NOMO-1 treated with DMSO at 0.1 percent for 48 hours (cell line): Measurements from ENCODE around the gene XYLT2.
A peak's percentile ranks its signal among the peaks of the same experiment; 100 is the strongest.
"Not testable (repeated sequence)": the region's sequence is repeated elsewhere in the genome, so short reads cannot be mapped to it uniquely, and the experiment has no call there.

ENCODE experiments used
- DNase-seq: peaks from one replicate; lab custom pipeline; 2025; ENCODE audit not compliant: unreplicated experiment; lab: John Stamatoyannopoulos, UW

XYLT2 gene

GRCh38 chr17:50389534-50389933, 43.6 kb downstream of the XYLT2 start:
- DNase-seq: no peak

GRCh38 chr17:50392621-50393020, 46.7 kb downstream of the XYLT2 start:
- no peak for DNase-seq

GRCh38 chr17:50393700-50394099, 47.8 kb downstream of the XYLT2 start:
- DNase-seq: no peak

GRCh38 chr17:50394711-50395110, 48.8 kb downstream of the XYLT2 start:
- DNase-seq: no peak

GRCh38 chr17:50396261-50397110, 50.6 kb downstream of the XYLT2 start:
- peak; percentile 54 for DNase-seq

- peak; percentile 83 for DNase-seq
Observed at GRCh38 chr17:50397111-50397918, 51.4 kb downstream of the XYLT2 start, which contains the start of gene LRRC59. TSS of gene LRRC59 (minus strand) at chr17:50397523. CDS start at chr17:50397317, 206 bp downstream.

- no peak for DNase-seq
Observed at GRCh38 chr17:50397919-50398285, 52.0 kb downstream of the XYLT2 start.

- not testable (repeated sequence) for DNase-seq
Observed at GRCh38 chr17:50398672-50399071, 52.7 kb downstream of the XYLT2 start.

- not testable (repeated sequence) for DNase-seq
Observed at GRCh38 chr17:50399591-50399990, 53.7 kb downstream of the XYLT2 start.

- DNase-seq: not testable (repeated sequence)
Observed at GRCh38 chr17:50405351-50405750, 59.4 kb downstream of the XYLT2 start.

GRCh38 chr17:50406578-50406977, 60.7 kb downstream of the XYLT2 start:
- no peak for DNase-seq

GRCh38 chr17:50407921-50408320, 62.0 kb downstream of the XYLT2 start:
- DNase-seq: no peak
